Stimulated activated CD4-positive, alpha-beta T cell treated with anti-CD3 and anti-CD28 coated beads, TNF-alpha, amount 100 ng/mL, for 4 hours (primary cell): ENCODE results near the gene RARA.
"Not testable (repeated sequence)": the region's sequence is repeated elsewhere in the genome, so short reads cannot be mapped to it uniquely, and the experiment has no call there.

Experiments used
- DNase-seq, 3 experiments: peaks; one replicate each; pipeline ENCODE4 v3.0.0-alpha.2; 2020; ENCODE audit warnings: low read depth in 3 of 3

The RARA gene

DNA sequence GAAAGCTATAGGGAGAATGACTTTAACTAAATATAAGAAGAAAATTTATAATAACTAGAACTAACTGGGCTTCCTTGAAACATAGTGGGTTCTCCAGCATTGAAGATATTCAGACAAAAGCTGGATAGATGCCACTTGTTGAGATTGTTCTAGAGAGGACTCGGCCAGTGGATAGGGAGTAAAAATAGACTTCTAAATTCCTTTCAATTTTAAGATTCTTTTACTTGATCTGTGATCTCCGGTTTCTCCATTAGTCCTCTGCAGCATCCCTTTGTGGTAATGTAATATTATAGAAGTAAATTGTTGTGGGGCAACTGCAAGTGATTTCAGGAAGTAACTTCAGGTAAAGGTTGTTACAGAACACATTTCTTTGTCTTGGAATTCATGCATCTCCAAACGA is 10.3 kb upstream of the RARA start:
- no peak for DNase-seq

- DNase-seq = not testable (repeated sequence)
Measured at GRCh38 chr17:40299159-40299757, 9.7 kb upstream of the RARA start.

DNA sequence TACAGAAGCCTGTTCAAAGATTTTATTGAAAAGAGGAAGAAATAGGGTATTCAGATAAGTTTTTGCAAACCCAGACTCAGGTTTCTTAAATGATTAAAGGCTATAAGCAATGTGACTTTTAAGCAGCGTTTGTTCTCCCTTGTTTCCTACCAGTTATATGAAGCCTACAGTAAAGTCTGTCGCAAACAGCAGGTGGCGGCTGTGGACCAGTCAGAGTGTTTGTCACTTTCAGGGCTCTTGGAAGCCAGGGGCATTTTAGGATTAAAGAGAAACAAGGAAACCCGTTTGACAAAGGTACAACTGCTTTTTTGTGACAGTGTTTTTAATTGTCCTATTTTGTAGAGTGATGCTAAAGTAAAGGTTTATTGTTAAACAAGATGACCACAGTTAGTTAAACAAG is 7.7 kb upstream of the RARA start:
- no peak for DNase-seq

GRCh38 chr17:40303009-40303657 is 5.8 kb upstream of the RARA start:
- no peak for DNase-seq

- no peak for DNase-seq
Measured at GRCh38 chr17:40303708-40304551, 5.0 kb upstream of the RARA start.

- DNase-seq = not testable (repeated sequence)
Measured at GRCh38 chr17:40304552-40304863, 4.5 kb upstream of the RARA start.

- DNase-seq = not testable (repeated sequence)
Measured at GRCh38 chr17:40304866-40305265, 4.1 kb upstream of the RARA start.

DNA sequence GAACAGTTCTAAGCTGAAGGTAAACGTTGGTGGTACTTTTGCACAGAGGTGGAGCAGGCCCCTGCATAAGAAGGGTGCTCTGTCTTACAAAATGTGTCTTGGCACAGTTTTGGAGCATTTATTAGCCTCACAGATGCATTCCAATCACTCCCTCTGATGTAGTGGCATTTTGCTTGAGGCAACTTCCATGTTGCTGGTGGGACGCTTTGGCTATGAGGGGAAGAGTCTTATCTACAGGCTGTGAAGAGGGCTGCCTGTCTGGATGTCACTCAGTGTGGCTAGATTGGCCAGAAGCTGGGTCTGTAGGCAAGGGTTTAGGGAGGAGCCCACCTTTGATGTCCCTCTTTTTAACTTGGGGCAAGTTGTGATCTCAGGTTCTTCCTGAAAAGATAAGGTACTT is 2.6 kb upstream of the RARA start:
- DNase-seq = no peak

DNA sequence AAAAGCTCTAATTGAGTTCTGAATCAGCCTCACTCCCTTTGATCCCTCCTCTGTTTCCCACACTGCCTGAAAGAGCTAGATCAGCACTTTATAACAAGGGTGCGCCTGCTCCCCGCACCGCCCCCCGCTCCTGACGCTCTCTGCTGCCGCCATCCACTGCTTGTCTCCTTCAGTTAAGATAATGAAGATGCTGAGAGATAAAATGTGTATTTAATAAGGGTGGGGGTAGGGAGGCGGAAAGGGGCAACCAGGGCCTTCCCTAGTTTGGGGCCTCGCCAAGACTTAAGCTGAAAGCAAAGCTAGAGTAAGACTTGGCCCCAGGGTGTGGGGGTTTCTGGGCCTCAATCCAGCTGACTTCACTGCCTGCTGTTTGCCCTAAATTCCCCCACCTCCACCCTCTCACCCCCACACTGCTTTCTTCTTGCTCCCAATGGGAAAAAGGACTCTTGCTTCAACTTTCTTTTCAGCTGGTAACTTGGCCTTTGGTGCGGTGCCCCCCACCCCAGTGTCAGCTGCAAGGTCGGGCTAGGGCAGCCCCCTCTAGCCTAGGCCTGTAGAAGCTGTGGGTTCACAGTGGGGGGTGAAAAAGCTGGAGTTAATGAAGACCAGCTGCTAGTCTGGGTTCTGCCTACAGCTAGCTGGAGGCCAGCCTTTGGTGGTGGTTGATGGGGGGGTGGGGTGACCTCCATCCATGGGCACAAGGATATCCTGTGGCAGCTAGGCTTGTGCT is 1.8 kb upstream of the RARA start:
- no peak for DNase-seq

DNA sequence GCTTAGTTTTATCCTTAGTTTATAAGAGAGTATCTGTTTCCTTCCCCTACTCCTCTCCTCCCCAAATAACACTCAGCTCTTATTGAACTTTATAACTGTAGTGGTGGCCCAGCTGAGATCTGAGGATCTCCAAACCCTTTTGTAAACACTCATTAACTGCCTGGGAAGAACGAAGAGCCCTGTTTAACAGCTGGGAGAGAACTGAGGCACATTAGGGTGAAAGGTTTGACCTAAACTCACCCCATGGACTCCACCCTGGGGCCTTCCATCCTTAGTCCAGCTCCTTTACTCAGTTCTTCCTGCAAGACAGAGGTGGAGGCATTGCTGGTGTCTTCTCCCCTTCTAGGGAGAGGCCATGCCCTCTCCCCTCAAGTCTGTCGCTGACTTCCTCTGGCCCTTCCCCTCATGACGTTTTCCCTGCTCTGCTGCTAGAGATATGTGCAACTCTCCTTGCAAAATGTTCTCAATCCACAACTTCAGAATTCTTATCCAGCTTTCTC is 1.2 kb upstream of the RARA start:
- DNase-seq = no peak

DNA sequence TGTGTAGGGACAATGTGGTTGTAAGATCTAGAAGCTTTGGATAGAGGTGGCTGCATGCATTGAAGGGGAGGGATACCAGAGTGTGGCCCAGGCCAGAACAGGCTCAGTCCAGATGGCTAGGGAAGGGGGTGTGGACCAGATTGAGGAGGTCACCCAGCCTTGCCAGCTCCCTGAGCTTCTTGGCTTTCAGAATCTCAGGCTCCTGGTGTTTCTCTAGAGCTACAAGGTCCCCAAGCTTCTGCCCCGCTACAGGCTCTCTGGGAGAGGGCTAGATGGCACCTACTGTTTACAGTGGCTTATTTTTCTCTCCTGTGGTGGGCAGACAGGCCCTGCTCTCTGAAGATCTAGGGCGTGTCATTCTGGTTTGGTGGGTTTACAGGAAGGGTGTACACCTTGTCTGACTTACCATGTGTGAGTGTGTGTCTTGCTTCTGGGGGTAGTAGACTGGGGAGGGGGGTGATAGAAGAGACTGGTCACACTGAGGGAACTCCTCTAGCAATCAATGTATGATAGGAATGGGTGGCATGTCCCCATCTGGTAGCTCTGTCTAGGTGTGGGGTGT is 1.1 kb downstream of the RARA start:
- no peak for DNase-seq

DNA sequence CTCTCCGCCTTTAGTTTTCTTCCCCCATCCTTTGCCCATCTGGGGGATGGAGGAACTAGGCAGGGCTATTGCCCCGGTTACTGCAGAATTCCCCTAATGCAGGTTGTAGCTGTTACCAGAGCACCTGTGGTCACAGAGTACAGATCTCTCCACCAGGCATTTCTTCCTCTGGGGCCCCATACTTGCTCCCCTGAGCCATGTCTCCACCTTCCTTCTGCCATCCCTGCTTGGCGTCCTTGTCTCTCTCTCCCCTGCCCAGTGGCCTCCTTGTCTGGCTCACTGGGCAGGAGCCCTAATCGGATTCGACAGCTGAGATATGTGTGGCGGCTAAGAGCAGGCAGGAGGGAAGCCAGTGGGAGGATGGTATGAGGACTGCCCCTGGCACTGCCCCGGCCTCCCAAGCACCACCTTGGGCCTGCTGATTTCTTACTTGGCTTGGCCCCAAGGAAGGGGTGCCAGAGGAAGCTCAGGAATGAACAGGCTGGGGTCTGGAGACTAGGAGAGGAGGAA is 2.0 kb downstream of the RARA start:
- no peak for DNase-seq

DNA sequence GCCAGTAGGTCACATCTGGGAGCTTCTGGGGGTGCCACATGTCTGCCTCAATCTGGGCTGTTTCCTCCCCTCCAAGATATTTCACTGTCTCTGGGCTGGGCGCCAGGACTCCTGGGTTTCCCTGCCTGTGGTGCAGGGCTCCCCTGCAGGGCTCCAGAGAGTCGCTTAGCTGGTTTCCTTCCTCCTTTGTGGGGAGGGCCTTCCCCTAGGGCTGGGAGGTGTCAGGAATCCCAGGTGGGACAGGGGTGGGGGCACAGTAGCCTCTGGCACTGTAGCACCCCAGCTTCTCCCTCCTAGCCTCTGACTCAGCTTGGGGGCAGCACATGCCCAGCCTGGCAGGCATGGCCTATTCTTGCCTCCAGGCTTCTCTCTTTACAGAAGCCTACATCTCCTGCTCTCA is 2.6 kb downstream of the RARA start:
- no peak for DNase-seq

DNA sequence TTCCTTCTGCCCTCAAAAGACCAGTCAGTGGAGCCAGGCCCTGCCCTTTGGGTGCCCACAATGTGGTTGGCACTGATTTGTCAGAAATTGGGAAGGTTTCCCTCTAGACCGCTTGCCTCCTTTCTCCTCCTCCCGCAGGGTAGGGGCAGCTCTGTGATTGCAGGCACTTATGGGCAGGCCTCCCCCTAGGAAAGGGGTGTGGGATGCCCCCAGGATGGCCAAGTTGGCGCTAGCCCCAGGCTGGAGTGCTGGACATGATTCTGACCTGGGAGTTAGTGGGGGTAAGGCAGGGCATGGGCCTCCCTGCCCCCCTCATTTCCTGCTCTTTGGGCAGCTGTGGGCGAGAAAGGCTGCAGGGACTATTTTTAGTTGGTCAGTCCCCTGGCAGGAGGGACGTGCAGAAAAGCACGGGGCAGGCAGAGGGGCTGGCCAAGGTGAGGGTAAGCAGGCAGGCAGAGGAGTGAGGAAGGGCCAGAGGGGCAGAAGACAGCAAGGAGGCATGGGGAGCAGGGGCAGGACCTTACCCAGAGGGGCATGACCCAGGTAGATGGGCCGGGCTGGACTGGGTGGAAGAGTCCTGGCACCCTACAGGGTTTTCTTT is 3.3 kb downstream of the RARA start:
- DNase-seq = no peak

GRCh38 chr17:40312893-40313667 is 4.1 kb downstream of the RARA start:
- DNase-seq = no peak

DNA sequence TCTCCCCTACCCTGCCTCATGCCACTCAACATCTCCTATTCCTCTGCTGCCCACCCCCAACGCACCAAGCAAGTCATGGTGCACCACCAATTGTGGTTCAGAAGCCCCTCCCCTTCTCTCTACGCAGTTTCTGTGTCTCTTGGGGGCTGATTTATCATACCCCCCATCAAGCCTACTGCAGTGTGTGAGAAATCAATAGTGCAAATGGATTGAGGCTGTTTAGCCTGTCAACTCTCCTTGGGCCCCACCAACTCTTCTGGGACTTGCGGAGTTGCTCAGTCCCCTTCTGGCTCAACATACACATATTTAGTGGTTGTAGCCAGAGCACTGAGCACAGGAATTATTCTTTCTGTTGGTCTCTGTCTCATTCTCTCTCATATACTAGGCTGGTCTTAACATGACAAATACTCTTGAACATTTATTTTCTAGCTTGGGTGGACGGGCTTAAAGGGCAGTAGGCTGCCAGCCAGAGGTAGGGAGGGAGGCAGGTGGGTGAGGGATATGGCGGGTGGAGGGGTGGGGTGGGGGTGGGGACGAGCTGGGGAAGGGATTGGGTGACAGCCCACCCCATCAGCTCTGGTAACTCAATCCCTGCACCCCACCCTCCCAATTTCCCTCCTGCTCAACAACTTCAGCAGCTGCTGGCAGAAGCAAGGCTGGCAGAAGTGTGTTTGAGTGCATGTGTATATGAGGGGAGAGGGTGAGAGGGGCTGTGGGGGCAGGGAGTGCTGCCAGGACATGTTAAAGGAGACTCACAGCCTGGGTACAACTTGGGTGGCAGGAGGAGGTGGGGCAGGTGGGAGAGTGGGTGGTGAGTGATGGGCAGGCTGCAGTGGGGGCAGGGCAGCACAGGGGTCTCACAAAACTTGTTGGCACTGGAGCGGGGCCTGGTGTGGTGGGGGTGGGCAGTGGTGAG is 4.9 kb downstream of the RARA start:
- DNase-seq = no peak

GRCh38 chr17:40314584-40314956 is 5.6 kb downstream of the RARA start:
- peak; percentile 68 to 89 (median 83) for DNase-seq

DNA sequence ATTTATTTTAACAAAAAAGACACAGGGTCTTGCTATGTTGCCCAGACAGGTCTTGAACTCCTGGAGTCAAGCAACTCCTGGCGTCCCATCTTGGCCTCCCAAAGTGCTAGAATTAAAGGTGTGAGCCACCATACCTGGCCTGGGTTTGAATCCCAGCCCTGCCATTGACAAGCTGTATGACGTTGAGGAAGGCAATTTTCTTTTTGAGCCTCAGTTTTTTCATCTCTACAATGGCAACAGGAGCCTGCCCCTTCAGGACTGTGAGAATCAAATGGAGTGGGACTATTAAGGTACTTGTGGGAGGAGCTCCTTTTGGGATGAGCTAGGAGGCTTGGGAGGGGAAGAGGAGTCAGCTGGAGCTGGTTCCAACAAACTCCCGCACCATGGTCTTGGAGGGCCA is 6.2 kb downstream of the RARA start:
- DNase-seq = no peak
